Stimulated activated naive CD8-positive, alpha-beta T cell treated with anti-CD3 and anti-CD28 coated beads, Interleukin-15, Interleukin-2, amounts not matched to agents 100 U/mL and 50 U/mL, for 24 hours (primary cell): ENCODE results near the gene ARHGAP30.
"Not testable (repeated sequence)": the region's sequence is repeated elsewhere in the genome, so short reads cannot be mapped to it uniquely, and the experiment has no call there.

ENCODE experiments used
- ATAC-seq: fragments of 150-1000 bp; cut with Tn5 transposase; one replicate; pipeline ENCODE4 v1.10.0; 2021
- DNase-seq: peaks from one replicate; pipeline ENCODE4 v3.0.0; 2021

The ARHGAP30 gene

GRCh38 chr1:161037661-161038522 lies 31.8 kb downstream of the ARHGAP30 start:
- ATAC-seq (no peak), DNase-seq (no peak)

DNA sequence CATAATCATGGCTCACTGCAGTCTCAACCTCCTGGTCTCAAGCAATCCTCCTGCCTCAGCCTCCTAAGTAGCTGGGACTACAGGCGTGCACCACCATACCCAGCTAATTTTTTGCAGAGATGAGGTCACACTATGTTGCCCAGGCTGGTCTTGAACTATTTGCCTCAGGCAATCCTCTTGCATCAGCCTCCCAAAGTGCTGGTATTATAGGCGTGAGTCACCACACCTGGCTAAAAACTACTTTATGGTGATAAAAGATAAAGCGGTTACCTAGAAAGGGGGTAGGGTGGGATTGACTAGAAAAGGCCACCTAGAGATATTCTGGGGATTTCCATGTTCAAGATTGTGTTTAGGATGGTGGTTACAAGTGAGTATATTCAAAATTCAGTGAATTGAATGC lies 35.9 kb downstream of the ARHGAP30 start:
- ATAC-seq = peak; percentile 39
- no peak for DNase-seq

DNA sequence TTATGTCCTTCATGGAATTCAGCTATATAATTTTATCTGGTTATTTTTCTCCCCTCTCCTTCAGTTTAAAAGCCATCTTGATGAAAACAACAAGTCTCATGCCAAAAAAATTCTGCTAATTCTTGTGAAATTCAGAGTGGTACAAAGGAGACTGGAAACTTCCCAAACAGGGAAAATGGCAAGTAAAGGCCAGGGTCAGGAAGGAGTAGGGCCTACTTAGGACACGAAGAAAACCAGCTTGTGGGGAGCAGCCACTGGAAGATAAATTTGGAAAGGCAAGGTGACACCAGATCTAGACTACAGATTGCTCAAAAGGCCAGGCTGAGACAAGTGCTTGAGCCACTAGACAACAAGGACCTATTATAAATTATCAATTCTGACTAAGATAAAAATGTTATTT lies 37.3 kb downstream of the ARHGAP30 start:
- ATAC-seq = no peak
- no peak for DNase-seq

- ATAC-seq (no peak), DNase-seq (no peak)
Observed at GRCh38 chr1:161031874-161032273, 37.8 kb downstream of the ARHGAP30 start.

DNA sequence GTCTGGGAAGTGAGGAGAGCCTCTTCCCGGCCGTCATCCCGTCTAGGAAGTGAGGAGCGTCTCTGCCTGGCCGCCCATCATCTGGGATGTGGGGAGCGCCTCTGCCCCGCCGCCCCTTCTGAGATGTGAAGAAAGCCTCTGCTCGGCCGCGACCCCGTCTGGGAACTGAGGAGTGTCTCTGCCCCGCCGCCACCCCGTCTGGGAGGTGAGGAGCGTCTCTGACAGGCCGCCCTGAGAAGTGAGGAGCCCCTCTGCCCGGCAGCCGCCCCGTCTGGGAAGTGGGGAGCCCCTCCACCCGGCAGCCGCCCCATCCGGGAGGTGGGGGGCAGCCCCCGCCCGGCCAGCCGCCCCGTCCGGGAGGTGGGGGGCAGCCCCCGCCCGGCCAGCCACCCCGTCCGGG lies 40.2 kb downstream of the ARHGAP30 start:
- ATAC-seq, DNase-seq: not testable (repeated sequence)

DNA sequence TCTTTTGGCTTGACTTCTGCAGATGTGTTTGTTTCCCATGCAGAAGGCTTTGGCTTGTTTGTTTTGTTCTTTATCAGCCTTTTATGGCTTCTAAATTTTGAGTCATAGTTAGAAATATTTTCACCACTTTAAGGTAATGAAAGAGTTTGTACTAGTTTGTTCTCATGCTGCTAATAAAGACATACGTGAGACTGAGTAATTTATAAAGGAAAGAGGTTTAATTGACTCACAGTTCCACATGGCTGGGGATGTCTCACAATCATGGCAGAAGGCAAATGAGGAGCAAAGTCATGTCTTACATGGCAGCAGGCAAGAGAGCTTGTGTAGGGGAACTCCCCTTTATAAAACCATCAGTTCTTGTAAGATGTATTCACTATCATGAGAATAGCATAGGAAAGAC lies 42.7 kb downstream of the ARHGAP30 start:
- ATAC-seq = peak; percentile 40
- DNase-seq = not testable (repeated sequence)

DNA sequence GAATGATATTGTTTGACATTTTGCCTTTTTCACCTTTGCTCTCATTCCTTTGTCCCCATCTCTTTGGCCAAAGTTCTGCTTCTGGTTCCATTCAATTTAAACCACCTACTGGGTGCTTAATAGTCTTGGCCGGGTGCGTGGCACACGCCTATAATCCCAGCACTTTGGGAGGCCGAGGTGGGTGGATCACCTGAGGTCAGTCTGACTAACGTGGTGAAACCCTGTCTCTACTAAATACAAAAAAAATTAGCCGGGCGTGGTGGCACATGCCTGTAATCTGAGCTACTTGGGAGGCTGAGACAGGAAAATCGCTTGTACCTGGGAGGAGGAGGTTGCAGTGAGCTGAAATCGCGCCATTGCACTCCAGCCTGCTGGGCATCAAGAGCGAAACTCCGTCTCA lies 47.3 kb downstream of the ARHGAP30 start:
- not testable (repeated sequence) for ATAC-seq, DNase-seq

DNA sequence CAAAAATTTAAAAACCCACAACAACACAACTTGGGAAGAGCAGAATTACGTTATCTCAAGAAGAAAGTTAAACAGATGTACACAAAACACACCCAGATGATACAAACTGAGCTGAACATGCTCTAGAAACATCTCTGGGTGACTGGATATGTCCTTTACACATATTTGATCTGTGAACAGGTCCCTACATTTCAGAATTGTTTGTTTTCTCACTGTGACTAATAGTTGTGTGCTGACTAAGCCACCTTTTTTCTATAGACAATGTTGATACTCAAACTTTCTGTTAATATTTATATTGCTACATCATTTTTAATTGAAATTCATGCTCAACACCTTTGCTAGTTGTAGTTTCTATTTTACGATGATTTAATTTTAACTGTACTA lies 47.7 kb downstream of the ARHGAP30 start:
- no peak for ATAC-seq

DNA sequence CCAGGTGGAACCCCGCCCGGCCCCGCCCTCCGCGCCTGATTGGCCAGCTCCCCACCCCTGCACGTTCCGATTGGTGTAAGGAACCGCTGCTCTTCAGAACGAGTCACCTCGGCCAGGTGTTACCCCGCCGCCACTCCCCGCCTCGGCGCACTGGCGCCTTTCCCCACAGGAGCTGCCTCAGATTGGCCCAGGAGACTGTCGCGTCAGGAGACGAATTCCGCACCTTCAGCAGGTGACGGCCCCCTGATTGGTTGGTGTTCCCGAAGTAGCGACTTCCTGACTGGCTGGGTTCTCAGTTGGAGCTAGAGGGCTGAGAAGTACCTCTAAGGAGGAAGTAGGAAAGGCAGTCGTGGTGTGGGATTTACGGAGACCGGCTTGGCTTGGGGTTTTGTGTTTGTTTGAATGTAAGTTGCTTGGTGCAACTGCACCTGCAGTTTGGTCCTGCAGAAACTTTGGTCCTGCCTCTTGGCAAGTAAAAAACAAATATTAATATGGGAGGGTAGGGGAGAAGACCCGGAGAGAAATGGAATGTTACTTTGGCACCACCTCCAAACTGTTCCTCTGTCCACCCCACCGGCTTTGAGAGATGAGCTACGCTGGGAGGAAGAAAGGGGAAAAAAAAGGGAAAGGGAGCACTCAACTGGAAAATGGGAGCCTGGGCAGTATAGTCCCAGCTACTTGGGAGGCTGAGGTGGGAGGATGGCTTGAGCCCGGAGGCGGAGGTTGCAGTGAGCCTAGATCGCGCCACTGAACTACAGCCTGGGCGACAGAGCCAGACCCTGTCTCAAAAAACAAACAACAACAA lies 48.3 kb downstream of the ARHGAP30 start:
- ATAC-seq (peak; percentile 93), DNase-seq (peak; percentile 86)

More for the DNA sequence above, 47.7 kb downstream of the ARHGAP30 start:
- DNase-seq = no peak

- peak; percentile 27 for ATAC-seq
- peak; percentile 41 for DNase-seq
Observed at GRCh38 chr1:161020509-161021164, 49.1 kb downstream of the ARHGAP30 start, which contains the start of gene F11R. TSS of gene F11R (minus strand) at chr1:161021152. CDS start at chr1:161021073, 79 bp downstream.

- DNase-seq (no peak), ATAC-seq (no peak)
Observed at GRCh38 chr1:161019751-161020495, 49.8 kb downstream of the ARHGAP30 start.

DNA sequence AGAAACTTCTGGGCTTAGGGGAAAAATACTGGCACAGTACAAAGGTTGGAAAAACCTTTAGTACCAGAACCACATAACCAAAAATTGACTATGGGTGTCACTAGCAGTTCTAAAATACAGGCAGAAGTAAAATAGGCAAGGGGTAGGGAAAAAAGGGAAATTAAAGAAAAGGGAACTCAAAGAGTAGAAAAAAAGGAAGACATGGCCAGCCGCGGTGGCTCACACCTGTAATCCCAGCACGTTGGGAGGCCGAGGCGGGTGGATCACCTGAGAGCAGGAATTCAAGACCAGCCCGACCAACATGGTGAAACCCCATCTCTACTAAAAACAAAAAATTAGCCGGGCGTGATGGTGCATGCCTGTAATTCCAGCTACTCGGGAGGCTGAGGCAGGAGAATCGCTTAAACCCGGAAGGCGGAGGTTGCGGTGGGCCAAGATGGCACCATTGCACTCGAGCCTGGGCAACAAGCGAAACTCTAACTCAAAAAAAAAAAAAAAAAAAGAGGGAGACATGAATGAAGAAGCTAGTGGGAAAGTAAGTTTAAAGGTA lies 50.5 kb downstream of the ARHGAP30 start:
- not testable (repeated sequence) for ATAC-seq, DNase-seq

DNA sequence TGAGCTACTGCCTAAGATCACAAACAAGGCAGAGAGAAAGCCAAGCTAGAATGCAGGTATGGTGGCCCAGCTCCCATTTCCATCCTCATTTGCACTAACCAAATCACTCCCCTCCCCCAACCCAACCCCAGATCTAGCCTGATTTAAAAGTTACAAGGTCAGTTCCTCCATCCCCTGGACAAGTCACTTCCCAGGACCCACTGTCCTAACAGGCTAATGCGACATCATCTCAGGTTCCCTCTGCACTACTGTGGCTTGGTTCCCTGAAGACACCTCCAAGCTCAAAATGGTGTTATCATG lies 51.1 kb downstream of the ARHGAP30 start:
- no peak for DNase-seq
- no peak for ATAC-seq

GRCh38 chr1:161017756-161018630 lies 51.7 kb downstream of the ARHGAP30 start:
- ATAC-seq (no peak), DNase-seq (no peak)

- ATAC-seq, DNase-seq: not testable (repeated sequence)
Observed at GRCh38 chr1:161017181-161017580, 52.5 kb downstream of the ARHGAP30 start.

- not testable (repeated sequence) for DNase-seq, ATAC-seq
Observed at GRCh38 chr1:161016683-161017082, 53.0 kb downstream of the ARHGAP30 start.

GRCh38 chr1:161013488-161014230 lies 56.0 kb downstream of the ARHGAP30 start:
- ATAC-seq (peak; percentile 91), DNase-seq (peak; percentile 77)

- no peak for DNase-seq
- ATAC-seq = peak; percentile 58
Observed at GRCh38 chr1:161013131-161013487, 56.6 kb downstream of the ARHGAP30 start.

DNA sequence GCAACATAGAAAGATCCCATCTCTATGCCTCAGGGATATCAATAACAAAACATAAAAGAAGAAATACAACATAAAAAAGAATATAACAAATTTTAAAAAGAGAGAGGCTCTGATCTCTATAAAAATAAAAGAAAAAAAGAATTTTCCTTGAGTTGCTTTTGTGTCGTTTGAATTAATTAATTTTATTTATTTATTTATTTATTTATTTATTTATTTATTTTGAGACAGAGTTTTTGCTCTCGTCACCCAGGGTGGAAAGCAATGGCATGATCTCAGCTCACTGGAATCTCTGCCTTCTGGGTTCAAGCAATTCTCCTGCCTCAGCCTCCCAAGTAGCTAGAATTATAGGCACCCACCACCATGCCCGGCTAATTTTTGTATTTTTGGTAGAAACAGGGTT lies 57.3 kb downstream of the ARHGAP30 start:
- DNase-seq (no peak), ATAC-seq (no peak)
